ENCODE results near the gene SEC14L2.

DNA sequence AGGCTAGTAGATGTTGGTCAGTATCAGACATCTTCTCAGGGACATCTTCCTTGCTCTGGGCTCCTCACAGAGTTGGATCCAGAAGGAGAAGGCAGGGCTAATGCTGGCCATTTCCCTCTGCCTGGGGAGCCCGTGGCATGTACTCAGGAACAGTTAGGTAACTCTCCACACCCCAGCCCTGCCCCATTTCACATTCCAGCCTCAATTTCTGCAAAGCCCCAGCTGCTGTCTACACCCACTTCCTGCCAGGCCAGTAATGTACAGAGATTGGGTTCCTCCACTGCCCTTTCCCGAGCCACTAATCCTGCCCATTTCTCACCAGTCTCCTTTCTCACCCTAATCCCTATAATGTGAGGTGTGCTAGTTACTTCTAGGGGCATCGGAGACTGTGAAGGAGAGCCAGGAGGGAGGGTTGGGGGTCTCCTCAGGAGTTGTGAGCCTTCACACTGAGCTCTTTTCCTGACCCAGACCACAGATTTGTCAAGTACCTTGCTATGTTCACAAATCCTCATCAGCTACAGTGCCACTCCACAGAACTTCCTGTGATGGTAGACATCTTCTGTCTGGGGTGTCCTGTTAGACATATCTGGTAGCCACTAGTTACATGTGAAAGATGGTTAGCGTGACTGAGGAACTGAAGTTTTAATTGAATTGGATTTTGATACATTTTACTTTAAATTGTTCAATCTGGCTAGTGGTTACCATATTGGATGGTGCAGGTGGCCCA lies 76.3 kb downstream of the SEC14L2 start:
- TF ChIP-seq, protein P1, sequence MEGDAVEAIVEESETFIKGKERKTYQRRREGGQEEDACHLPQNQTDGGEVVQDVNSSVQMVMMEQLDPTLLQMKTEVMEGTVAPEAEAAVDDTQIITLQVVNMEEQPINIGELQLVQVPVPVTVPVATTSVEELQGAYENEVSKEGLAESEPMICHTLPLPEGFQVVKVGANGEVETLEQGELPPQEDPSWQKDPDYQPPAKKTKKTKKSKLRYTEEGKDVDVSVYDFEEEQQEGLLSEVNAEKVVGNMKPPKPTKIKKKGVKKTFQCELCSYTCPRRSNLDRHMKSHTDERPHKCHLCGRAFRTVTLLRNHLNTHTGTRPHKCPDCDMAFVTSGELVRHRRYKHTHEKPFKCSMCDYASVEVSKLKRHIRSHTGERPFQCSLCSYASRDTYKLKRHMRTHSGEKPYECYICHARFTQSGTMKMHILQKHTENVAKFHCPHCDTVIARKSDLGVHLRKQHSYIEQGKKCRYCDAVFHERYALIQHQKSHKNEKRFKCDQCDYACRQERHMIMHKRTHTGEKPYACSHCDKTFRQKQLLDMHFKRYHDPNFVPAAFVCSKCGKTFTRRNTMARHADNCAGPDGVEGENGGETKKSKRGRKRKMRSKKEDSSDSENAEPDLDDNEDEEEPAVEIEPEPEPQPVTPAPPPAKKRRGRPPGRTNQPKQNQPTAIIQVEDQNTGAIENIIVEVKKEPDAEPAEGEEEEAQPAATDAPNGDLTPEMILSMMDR (IDR thresholded peaks at IDR 0.05) = no peak
- TF ChIP-seq POLR2A (IDR thresholded peaks at IDR 0.05) = no peak
